HG02943 (cell line): ENCODE results near the gene JOSD1.
"Not testable (repeated sequence)": the region's sequence is repeated elsewhere in the genome, so short reads cannot be mapped to it uniquely, and the experiment has no call there.

Experiments
- ATAC-seq: cut with Tn5 transposase; IDR thresholded peaks from one replicate; pipeline ENCODE4 v1.9.1; 2021; ENCODE audit warnings: mild to moderate bottlenecking, low read depth, moderate library complexity; ENCODE audit not compliant: unreplicated experiment

The JOSD1 gene

GRCh38 chr22:38696606-38697424 lies 3.9 kb downstream of the JOSD1 start:
- no peak for ATAC-seq

GRCh38 chr22:38694940-38695339 lies 5.8 kb downstream of the JOSD1 start:
- no peak for ATAC-seq

GRCh38 chr22:38694049-38694448 lies 6.7 kb downstream of the JOSD1 start:
- no peak for ATAC-seq

GRCh38 chr22:38689651-38690050 lies 11.1 kb downstream of the JOSD1 start:
- no peak for ATAC-seq

GRCh38 chr22:38685761-38686160 lies 15.0 kb downstream of the JOSD1 start:
- ATAC-seq, result no peak

- ATAC-seq, result no peak
These were observed 15.8 kb downstream of the JOSD1 start for GRCh38 chr22:38684895-38685294.

- ATAC-seq, result peak; percentile 91
These were observed 19.0 kb downstream of the JOSD1 start, which contains the start of gene TOMM22 for GRCh38 chr22:38681582-38682335. TOMM22 (plus strand) TSS chr22:38681957; CDS start chr22:38681979, 22 bp downstream.

GRCh38 chr22:38675833-38676232 lies 24.9 kb downstream of the JOSD1 start:
- no peak for ATAC-seq

GRCh38 chr22:38674888-38675287 lies 25.9 kb downstream of the JOSD1 start:
- no peak for ATAC-seq

- no peak for ATAC-seq
These were observed 43.5 kb downstream of the JOSD1 start for GRCh38 chr22:38657045-38657909.

GRCh38 chr22:38656256-38657044 lies 44.3 kb downstream of the JOSD1 start, which contains the start of the genes CBY1 and FAM227A:
CBY1 (plus strand) TSS chr22:38656638; CDS start chr22:38668055, 11,417 bp downstream.
FAM227A (minus strand) TSS chr22:38656392; CDS start chr22:38650168, 6,224 bp downstream.
- peak; percentile 78 for ATAC-seq

GRCh38 chr22:38655519-38656255 lies 45.1 kb downstream of the JOSD1 start:
- ATAC-seq, result peak; percentile 12

- ATAC-seq, result no peak
These were observed 47.0 kb downstream of the JOSD1 start for GRCh38 chr22:38653741-38654140.

- no peak for ATAC-seq
These were observed 47.9 kb downstream of the JOSD1 start for GRCh38 chr22:38652859-38653258.

GRCh38 chr22:38649841-38650522 lies 50.8 kb downstream of the JOSD1 start:
- ATAC-seq, result no peak

- ATAC-seq, result no peak
These were observed 55.3 kb downstream of the JOSD1 start for GRCh38 chr22:38645430-38645829.

- not testable (repeated sequence) for ATAC-seq
These were observed 56.5 kb downstream of the JOSD1 start for GRCh38 chr22:38644245-38644644.

- no peak for ATAC-seq
These were observed 59.2 kb downstream of the JOSD1 start for GRCh38 chr22:38641476-38642040.
